T-helper 9 cell (primary cell): ENCODE measurements around the gene OR2F2.
A peak's percentile ranks its signal among the peaks of the same experiment; 100 is the strongest.

ENCODE experiments used
- DNase-seq: peaks from one replicate; pipeline ENCODE4 v3.0.0-alpha.2; 2020
- total RNA-seq, 2 donors: gene quantifications; one replicate each; lab custom pipeline; 2026; lab: John Stamatoyannopoulos, UW

Gene OR2F2
- 0 reads per million in 2 donors for total RNA-seq

- DNase-seq = no peak
Measured at GRCh38 chr7:143934526-143935325, at the start of gene OR2F2. Gene OR2F2 (plus strand): TSS chr7:143935233. CDS start chr7:143935233, 0 bp downstream.

DNA sequence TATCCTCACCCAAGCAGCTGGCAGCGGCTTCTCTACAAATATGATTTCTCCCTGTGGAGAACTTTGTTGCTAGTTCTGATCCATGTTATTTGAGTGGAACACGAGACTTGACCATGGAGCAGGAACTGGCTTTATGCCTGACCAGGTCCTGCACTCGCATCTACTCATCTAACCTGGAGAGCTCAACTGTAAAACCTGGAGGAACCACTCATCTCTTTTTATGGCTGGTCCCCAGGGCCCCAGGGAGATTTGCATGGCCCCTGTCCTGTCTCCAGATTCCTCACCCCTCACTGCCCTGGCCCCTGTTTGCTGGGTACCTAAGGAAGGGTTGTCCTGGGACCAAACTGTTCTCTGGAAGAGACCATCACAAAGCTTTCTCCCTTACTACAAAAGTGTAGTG, 49.1 kb upstream of the OR2F2 start:
- DNase-seq = no peak

DNA sequence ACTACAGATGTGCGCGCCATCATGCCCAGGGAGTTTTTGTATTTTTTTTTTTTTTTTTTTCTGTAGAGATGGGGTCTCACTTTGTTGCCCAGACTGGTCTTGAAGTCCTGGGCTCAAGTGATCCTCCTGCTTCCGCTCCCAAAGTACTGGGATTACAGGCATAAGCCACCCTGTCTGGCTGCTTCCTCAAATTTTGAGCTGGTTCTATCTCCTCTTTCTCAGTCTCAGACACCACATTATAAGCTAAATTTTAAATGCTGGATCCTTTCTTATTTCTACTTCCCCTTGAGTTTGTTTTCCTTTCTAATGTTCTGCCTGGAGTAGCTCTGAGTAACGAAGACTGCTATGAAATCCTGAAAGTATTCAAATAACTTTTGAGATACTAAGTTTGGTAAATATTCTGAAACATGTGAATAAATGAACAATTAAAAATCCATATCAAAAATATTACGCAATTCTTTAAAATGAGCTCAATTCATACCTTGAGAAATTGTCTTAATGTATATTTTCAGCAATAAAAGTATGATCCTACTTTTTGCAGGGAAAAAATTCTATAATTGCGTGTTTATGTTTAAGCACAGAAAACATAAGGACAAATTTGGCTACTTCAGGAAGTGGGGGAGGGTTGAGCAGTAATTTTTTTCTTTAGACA, 48.1 kb upstream of the OR2F2 start:
- DNase-seq = no peak

DNA sequence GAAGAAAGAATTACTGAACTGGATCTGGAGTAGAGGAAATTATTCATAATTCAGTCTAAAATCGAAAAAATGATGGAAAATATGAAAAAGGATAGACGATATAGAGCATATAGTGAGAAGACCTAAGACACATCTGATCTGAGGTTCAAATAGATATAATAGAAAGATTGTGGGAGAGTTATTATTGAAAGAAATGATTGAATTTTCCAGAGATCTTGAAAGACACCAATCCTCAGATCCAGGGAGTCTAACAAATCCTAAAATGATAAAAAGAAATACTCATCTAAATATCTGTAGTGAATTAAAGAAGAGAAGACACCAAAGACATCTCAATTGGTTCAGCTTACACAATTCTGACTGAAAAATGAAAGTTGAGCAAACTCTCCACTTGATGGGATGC, 46.0 kb upstream of the OR2F2 start:
- DNase-seq = no peak

DNA sequence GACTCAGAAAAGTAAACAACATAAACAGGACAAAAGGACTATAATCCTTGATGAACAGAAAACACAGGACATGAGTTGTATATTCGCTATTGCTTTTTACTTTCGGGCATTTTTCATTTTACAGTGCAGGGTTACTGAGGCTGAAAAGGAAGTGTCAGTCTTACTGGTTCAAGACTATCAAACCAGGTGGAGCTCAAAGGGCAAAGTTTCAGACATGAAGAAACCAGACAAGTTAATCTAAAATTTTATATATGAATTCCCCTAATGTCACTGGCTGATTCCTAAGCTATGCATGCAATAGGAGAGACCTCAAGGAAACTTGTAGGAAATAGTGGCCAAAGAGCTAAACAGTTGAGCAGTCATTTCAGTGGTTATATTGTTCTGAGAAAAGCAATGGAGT, 44.5 kb upstream of the OR2F2 start:
- no peak for DNase-seq

- DNase-seq = no peak
Measured at GRCh38 chr7:143891457-143891856, 43.6 kb upstream of the OR2F2 start.

- DNase-seq = no peak
Measured at GRCh38 chr7:143892527-143893300, 42.3 kb upstream of the OR2F2 start.

GRCh38 chr7:143896667-143897066, 38.4 kb upstream of the OR2F2 start:
- DNase-seq = no peak

- DNase-seq = no peak
Measured at GRCh38 chr7:143898810-143899209, 36.2 kb upstream of the OR2F2 start.

GRCh38 chr7:143900230-143900766, 34.7 kb upstream of the OR2F2 start:
- DNase-seq = no peak

DNA sequence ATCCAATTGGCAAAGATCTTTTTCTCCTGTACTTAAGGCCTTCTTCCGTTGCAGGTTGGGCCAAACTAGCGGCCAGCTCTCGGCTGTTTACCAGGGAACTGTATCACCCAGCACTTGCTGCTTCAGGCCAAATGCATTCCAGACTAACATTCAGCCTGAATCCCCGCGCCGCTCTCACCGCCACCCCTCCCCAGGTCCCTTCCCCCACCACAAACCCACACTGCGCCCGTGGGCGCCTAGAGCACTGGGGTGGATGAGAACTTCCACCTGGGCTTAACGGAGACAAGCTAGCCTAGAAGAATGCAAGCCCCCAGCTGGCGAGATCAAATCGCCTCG, 33.7 kb upstream of the OR2F2 start:
- DNase-seq = no peak

DNA sequence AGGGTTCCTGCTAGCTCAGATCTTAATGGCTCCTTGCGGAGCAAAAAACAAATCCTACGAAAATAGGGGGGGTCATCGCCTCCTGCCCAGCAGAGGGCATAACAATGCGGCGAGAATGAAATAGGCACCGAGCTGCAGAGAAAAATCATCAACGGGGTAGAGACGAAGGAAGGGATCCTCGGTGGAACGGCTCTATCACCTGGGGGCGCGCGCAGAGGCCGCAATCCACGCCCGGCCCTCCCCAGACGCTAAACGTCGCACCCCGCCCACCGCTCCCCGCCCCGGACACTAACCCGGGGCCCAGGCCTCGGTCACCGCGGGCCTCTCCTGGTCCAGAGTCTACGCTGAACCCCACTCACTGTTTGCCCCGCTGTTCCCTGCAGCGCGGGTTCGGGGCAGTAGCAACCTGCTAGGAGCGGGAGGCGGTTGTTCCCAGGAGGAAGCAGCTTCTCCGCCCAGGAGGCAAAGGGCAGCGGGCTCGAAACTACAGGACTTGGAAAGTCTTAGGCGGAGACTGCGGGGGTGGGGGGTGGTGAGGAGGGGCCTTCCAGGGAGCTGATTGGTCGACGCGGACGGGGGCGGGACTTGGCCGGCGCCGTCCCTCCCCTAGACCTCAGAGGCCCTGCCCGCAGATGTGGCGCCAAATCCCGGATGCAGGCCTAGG, 33.2 kb upstream of the OR2F2 start, which contains the start of gene TCAF1:
Gene TCAF1 (minus strand): TSS at position 509 of the 664 bp plus-strand sequence. CDS start 25,568 bp downstream, outside the sequence.
- DNase-seq = peak; percentile 89

DNA sequence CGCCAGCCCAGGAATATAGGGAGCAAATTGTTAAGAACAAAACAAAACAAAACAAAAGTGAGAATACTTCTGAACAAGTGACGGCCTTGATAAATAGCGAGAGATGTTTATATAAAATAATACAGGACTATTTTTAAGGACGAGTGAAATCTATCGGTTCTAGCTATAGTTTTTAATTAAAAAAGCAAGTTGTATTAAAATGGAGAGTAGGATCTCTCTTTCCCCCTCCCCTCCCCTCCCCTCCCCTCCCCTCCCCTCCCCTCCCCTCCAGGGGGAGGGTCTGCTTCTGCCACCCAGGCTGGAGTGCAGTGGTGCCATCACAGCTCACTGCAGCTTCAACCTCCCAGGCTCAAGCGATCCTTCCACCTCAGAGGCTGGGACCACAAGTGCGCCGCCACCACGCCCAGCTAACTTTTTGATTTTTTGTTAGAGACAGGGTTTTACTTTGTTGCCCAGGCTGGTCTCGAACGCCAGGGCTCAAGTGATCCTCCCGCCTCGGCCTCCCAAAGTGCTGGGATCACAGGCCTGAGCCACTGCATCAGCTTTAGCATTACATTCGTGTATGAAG, 32.6 kb upstream of the OR2F2 start:
- DNase-seq = no peak

GRCh38 chr7:143905509-143905908, 29.5 kb upstream of the OR2F2 start:
- no peak for DNase-seq

- DNase-seq = no peak
Measured at GRCh38 chr7:143906151-143906550, 28.9 kb upstream of the OR2F2 start.

DNA sequence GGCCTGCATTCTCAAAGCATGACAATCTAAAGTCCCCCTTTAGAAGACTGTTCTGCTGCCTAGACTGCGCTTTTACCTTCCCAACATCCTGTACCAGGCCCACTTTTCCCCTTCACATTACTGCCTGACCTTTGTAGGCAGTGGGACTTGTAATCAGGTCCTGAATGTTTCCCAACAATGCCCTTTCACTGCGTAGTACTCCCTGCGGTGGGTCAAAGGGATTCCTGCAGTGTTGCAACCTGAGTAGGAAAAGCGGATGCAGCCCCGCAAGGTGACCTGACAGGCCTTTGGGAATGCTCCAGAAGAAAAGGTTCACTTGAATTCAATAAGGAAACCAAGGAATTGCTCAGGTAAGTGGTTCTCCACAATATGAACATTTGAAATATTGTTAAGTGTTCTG, 28.1 kb upstream of the OR2F2 start:
- DNase-seq = no peak

- DNase-seq = no peak
Measured at GRCh38 chr7:143908120-143908519, 26.9 kb upstream of the OR2F2 start.

- no peak for DNase-seq
Measured at GRCh38 chr7:143909863-143910262, 25.2 kb upstream of the OR2F2 start.

GRCh38 chr7:143910473-143911248, 24.4 kb upstream of the OR2F2 start:
- DNase-seq = no peak

DNA sequence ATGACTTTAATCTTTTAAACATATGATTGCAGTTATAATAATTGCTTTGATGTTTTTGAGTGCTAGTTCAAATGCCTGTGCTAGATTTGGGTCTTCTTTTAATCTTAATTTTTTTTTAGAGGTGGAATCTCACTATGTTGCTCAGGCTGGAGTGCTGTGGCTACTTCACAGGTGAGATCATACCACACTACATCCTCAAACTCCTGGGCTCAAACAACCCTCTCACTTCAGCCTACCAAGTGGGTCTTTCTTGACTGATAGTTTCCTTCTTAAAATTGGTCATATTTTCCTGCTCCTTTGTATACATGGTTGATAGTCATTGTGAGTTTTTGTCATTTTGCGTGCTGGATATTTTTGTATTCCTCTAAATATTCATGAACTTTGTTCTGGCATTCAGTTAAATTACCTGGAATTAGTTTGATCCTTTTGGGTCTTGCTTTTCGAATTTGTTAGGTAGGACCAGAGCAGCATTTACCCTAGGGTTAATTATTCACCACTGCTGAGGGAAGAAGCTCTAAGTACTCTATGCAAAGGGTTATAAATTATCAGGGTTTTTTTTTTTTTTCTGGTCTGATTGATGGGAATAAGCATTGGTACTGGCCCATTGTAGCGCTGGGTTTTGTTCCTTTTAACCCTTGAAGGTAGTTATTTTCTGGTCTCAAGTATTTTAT, 21.0 kb upstream of the OR2F2 start:
- DNase-seq = no peak
